GM04504 (cell line): Measurements from ENCODE around the gene BABAM2.
"Not testable (repeated sequence)": the region's sequence is repeated elsewhere in the genome, so short reads cannot be mapped to it uniquely, and the experiment has no call there.

ENCODE experiments used
- DNase-seq: peaks from one replicate; pipeline ENCODE4 v3.0.0-alpha.2; 2012; ENCODE audit warnings: low read depth

The BABAM2 gene

DNA sequence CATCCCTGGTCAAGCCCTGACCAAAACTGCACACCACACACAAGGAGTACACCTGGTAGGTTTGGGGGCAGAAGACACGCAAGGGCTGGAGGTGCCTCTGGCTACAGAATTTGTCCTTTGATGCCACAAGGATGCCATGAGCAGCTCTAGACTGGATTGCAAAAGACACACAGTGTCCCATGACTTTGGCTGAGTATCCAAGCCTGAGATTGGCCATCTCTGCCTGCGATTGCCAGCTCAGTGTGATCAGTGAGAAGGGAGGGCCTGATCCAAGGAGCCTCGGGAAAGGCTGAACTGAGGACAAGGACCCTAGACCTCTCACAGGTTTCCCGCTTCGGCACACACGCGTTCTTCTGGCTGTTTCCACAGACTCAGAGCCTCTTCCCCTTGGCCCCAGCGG is 442.2 kb downstream of the BABAM2 start:
- DNase-seq = no peak

DNA sequence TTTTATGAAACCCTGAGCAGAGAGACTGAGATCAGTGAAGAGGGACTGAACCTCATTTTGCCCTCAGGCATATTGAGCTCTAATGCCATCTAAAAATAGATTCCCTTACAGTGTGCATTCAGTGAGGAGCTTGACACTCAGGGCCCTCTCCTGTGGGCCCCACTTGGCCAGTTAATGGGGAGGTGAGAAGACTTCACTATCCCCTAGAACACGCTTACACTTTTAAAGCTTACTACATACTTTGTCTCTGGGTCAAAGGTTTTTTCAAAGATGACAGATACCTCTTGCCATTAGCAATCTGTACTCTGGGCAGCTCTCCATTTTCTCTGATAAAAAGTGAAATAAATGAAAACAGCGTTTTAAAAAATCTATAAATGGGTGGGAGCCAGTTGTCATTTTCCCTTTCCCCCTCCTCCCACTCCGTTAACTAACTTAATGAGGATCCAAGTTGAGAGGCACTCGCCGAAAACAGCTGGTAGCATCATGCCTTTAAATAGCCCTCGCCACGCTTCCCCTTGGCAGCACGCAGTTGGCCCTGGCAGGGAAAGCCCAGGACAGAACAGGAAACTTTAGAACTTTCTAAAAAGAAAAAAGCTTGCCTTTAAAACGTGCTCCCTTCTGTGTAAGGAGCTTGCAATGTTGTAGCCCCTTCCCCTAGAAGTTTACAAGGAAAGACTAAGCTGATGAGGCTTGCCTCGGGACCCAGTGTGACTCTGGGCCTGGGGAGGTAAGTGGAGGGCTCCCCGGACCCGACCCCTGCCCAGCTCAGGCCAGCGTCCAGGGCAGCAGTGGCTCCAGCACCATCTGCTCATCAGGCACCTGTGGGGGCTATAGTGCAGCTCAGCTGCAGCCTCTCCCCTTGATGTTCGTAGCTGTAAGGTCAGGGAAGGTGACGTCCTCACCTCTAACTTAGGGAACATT is 443.3 kb downstream of the BABAM2 start:
- DNase-seq = no peak

DNA sequence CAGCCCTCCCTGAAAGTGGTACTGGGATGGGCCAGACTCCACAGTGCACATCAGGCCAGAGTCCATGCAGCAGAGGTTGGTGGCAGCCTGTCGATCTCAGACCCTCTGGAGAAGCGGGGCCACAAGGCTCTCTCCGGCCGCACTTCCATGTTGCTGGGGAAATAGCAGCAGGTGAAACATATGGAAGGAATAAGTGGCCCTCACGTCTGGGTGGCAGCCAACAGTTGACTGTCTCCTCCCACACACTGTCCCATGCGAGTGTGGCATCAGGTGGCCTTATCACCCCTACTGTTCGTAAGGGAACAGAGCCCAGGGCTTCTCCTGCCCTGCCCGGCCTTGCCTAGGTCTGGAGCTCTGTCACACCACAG is 444.0 kb downstream of the BABAM2 start:
- no peak for DNase-seq

DNA sequence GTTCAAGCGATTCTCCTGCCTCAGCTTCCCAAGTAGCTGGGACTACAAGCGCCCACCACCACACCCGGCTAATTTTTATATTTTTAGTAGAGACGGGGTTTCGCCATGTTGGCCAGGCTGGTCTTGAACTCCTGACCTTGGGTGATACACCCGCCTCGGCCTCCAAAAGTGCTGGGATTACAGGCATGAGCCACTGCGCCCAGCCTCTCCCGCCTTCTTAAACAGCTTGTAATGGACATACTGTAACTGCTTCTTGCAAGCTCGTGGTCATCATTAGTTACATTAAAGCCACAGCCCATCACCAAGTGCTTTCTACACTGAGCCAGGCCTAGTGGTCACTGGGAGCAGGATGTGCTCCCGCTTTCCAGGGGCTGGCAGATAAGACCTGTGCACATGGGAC is 444.7 kb downstream of the BABAM2 start:
- DNase-seq = not testable (repeated sequence)

DNA sequence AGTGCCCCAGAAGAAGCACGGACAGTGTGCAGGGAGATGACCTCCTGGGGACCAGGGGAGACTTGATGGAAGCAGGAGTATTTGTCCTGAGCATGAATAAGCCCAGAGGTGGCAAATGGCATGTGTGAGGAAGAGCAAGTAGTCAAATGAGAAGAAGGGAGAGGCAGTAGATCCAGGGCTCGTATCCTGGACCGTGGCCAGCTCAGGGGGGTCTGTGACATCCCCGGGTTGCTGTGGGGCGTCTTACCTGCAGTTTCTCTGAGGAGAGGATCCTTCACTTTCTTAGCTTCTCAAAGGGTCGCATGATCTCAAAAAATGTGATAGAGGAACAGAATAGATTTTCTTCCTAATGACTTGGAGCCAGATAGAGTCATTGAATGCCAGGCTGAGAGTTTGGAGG is 445.1 kb downstream of the BABAM2 start:
- no peak for DNase-seq

DNA sequence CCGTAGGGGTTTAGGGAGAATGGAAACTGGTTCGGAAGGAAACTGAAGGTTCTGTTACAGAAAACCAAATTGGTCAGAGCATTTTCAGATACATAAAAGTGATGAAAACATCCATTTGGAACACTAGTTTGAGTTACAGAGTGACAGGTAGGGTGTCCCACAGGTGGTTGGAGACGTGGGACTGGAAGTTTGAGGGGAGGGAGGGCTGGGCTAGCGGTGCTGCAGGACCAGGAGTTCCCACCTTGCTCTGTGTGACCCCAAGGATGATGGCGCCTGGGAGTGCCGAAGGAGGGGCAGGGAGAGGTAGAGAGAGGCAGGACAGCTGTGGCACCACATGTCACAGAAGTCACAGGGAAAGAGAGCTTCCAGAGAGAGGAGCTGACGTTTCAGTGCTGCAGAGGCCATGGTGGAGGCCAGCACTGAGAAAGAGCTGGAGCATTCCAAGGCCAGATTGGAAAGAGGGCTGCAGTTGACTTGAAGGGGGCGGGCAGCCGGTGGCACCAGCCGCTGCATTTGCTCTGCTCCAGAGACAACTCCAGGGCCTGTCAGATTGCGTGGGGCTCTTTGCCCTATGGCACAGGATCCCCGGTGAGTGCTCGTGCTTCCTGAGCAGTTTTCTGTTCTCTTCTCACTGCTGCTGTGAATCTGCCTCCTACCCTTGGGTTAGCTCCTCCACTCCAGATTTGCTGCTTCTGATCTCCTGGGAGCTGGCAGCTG is 445.9 kb downstream of the BABAM2 start:
- DNase-seq = no peak

DNA sequence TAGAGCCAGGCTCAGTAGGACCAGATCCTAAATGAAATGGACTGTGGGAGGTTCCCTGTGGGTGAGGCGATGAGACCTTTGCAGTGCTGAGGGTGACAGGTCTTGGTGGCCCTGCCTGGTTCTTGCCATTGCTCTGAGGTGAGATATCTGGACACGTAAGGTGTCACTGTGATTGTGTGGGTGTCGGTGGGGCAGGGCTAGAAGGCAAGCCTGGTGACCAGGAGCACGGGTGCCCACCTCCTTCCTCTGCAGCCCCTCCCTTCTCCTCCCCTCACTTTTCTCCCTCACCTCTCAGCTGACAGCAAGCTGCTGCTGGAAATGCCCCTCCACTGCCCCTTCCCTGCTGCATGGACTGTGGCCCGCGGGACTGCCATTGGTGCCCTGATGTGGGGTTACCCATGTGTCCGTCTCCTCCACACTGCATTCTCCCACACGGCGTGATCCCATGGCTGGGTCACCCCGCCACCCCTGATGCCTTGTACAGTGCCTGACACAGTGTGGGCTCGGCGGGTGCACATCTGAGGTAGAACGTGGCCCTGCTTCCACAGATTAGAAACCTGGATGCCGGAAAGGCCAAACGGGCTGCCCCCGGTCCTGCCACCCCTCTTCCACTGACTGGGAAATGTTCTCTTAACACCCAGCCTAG is 446.6 kb downstream of the BABAM2 start:
- no peak for DNase-seq

DNA sequence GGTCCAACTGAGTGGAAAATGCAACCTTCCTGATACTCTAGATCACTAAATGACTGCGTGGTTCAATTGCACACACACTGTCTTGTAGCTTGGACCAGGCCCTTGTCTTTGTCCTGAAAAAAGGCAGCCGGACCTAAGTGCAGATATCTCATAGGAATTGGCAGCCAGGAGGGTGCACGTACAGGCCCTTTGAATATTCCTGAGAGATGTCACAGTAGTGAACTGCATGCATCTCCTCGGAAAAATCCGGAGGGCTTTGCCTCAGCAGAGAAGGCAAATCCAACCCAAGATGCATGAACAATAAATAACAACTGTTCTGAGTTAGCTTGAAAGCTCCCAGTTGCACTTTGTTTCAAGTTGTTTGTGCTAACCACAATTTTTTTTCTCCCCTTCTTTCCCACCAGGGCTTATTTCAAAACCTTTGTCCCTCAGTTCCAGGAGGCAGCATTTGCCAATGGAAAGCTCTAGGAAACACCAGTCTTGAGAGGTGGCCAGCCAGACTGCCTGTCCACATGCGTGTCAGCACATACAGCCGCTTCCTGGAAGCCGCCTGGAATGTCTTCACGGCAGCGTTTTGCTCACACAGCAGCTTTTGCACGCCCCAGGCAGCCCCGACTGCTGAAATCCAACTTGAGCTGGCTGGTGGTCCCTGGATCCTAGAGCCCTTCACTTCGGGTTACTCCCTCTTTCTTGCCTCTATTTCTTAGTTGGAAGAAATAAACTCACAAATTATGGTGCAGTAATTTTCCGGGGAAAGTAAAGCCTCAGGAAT is 447.7 kb downstream of the BABAM2 start:
- peak; percentile 86 for DNase-seq

DNA sequence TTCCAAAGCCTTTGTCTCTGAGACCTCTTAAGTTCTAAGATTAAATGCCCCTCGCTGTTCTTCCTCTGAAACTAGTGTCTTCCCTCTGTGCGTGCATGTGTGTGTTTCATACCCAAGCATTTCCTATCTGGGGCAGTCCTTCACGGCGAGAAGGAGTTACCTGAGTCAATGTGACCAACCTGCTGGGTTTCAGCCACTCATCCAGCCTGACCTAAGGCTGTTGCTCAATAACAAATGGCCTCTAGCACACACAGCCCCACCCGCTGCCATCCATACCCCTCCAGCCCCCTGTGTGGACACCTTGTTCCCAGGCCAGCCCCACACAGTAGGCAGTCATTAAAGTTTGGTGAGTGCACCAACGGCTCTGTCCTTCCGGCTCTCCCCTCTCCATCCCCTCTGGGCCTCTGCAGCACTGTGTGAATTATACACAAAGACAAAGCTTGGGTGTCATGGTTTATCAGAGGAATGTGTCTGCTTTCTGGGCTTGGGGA is 448.3 kb downstream of the BABAM2 start:
- no peak for DNase-seq

DNA sequence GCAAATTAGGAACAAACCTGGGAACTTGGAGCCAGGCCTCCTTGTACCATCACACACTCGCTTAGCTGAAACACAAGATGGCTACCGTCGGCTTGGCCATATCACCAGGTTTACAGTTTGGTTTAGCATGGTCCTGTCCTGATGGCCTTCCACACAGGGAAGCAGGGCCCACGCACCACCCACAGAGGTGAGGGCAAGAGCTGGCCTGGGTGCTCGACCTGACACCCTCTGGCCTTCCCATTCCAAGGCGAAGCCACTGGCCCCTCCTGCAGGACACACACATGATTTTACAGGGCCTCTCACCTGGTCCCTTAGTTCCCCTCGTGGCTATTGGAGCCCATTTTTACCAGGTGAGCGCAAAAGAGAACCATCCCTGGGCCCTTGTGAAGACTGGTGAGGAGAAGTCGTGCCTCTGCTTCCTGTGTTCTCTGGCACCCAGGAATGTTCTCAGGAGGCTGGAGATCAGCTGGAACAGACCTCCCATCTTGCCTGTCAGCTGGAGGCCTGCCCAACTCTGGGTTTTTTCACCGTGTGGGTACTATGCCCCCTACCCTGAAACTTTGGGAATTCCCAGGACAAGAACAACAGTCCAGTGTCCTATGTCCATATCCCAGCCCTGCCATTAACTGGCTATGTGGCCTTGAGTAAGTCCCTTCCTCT is 449.1 kb downstream of the BABAM2 start:
- DNase-seq = no peak

DNA sequence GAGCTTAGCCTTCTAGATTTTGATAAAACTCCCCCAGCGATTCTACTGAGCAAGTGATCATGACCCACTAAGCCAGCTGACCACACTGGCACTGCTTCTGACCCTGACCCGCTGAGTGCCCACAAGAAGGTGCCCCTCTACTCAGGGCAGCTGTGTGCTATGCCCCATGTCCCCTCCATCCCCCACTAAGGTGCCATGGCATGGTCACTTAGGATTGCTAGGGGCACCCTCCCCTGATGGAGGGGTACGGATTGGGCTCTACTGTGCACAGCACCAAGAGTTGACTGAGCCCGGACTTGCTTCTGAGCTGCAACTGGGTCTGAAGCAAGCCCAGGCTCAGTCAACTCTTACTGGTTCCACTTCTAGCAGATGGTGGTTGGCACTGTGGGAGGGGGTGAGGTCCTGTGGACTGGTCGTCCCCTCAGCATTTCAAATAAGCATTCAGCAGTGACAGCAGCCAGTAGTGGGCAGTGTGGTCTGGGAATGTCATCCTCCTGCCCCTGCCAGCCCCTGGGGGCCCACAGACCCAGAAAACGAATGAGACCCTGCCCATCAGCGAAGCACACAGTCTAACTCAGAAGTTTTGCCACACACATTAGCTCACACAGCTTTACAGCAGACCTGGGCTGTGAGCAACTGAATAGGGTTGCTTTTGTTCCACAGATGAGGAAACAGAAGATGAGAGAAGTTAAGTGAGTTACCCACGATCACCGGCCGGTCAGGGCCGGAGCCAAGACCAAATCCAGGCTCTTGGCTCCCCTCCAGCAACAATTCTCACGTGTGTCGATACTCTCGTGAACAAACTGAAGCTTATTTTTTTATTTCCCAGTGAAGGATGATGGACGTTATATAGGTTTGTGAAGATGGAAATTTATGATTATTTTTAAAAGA is 450.0 kb downstream of the BABAM2 start:
- no peak for DNase-seq

DNA sequence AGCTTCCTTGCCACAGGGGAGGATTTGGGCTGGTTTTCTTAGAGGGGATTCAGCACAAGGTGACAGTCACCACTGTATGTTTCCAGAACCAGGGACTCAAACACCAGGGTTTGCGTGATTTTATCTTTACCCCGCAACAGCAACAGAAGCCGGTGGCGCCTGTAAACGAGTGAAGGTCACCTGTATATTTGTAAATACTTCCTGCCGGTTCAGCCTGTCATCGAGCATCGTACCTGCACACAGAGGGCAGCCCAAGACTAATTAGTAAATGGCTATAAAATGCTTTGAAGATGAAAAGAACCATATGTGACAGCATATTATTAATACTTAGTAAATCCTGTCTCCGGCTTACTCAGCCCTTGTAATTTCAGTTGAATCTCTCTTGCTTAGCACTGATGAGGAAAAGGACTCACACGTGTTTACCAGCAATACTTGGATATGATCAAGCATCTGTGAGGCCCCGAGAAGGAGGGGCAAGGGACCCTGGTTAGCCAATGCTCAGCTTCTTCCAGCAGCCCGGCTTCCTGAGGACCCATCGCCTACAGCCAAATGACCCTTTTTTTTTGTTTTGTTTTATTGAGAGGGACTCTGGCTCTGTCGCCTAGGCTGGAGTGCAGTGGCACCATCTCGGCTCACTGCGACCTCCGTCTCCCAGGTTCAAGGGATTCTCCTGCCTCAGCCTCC is 450.8 kb downstream of the BABAM2 start:
- DNase-seq = no peak

DNA sequence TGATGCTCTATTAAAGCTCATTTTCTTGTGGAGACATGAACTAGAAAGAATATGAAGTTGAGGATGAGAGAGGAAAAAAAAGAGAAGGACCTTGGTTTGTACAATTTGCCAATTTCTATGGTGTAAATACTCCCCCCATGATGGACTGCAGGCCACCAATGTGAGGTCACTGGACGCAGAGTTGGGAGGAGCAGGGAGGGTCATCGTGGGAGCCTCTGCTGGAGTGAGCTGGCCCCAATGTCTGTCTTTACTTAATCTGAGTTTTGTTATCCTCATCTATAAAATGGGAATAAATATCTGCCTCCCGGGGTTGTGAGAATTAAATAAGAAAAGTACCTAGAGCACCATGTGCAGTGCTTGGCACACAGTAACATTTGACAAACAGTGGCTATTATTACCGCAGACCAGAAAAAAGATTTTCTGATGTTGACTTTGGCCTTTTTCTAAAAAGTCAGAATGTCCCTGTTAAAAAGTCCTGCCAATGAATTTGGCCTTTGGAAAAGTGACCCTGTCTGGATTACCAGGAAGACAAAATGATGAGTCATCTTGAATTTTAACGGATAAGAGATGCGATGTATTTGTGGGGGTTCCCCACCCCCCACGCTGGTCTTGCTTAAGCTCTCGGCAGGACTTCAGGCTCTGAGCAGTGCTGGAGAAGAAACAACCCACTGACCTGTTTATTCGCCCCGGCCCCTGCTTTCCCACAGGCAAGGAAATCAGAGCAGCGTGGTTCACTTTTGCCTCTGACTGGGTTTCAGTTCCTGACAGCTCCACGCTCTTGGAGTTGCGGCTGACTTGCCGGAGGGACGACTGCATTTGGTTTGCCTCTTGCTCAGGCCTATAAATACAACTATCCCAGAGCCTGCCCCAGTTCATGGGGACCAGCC is 451.8 kb downstream of the BABAM2 start:
- DNase-seq = no peak

DNA sequence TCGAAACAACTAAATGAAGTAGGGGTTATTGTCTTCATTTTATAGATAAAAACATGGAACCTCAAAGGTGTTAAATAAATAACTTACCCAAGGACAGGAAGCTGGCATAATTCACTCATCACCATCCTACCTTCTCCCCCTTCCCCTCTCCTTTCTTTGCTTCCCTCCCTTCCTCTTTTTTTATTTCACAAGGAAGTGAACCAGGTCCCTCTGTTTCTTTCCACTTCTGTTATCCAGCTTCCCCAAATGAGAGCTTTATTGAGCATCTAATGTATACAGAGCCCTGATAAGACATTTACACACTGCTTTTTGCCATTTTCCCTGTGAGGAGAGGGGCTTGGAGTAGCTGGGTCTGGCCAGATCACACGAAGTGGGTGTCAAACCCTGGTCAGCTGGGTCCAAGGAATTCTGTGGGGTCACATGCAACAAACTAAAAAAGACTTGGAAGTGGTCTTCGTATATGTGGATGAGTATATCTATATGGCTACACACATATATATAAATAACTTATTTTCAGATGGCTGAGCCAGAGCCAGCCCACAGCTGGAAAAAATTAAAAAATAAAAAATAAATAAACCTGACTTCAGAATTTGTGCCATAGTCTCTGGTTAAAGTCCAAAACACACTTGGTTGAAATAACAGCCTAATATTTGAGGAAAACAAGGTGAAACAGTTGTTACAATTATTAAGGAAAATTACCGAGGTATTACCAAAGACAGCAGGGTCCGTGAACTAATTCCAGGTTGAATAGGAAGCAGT is 452.8 kb downstream of the BABAM2 start:
- DNase-seq = no peak

DNA sequence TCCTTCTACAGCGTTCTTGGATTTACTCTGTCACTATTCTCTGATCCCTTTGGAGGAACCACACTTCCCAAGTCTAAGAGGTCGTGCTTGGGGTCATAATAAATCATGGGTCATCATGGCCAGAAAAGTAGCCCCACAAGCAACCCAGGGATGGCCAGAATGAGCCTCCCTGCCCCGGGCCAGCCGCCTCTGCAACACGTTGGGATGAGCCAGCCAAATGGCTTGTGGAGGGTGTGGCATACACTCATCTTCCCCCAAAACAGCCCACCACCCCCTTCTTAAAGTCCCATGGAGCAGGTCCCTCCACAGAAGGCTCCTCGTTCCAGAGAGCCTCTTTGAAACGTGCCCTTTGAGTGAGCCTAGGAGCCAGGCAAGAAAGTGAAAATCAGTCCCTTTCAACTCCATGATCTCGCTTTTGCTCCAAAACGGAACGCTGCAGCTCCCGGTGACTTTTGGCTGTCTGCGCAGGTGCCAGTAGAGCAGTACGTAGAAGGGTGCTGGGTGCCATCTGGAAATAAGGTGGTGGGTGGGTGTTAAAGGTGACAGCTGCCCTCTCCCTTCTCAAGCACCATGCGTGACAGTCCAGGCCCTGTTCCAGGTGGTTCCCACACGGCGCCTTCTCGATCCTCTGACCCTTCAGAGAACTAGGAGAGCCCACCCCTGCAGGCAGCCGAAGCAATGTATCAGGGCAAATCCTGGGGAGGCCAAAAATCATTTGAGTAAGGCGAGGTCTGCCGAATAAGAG is 453.6 kb downstream of the BABAM2 start:
- no peak for DNase-seq

DNA sequence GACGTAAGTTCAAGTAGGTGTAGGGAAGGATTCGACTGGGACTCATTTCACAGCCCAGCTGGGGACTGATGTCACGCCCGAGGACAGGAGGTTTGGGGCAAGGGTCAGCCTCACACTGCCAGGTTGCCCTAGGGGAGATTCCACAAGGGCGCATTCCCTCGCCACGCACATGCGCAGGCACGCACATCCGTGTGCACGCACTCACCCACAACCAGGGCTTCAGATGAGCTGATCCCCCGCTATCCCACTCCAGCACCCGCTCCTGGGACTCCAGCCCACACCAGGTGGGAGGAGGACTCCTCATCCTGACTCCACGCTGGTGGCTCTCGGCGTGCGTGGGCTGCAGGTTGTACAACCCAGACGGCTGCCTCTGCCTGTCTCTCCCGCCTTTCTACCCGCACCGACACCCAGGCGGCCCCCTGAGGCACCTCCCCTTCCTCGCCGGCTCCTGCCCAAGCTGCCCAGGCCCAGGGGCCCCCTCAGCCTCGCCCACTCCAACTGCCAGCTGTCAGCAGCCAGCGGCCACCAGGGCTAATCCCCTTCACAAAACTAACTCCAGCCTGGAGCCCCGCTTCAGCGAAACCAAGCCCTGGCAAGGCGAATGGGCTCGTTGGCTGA is 454.3 kb downstream of the BABAM2 start:
- DNase-seq = no peak

DNA sequence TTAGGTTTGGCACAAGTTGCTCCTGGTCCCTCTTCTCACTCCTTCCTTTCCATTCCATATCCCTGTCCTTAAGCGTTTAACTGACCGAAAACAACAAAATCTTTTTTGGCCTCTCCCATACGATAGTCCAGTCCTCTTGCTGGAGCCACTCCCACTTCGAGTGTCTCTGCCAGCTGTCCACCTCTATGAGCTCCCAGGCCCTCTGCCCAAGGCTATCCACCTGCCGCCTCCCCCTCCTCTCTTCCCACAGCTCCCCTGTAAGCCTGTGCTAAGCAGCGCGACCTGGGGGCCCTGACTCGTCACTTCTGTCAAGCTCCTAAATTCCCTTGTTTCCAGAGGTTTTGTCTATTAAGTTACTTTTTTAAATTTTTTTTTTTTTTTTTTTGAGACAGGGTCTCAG is 455.1 kb downstream of the BABAM2 start:
- DNase-seq = no peak
